Measurements from ENCODE around the gene HDGFL1. TPM values are rescaled to one million over a fixed set of nuclear protein-coding genes. Genes with fewer than 3 reads are reported as not detected.

Gene HDGFL1
- not detected for total RNA-seq (2021; fragmentation: NEBNext Ultra II Directional; extraction: Animal tissue kit (Norgen Biotek cat#: 25700))
- long read RNA-seq, result 0 reads

DNA sequence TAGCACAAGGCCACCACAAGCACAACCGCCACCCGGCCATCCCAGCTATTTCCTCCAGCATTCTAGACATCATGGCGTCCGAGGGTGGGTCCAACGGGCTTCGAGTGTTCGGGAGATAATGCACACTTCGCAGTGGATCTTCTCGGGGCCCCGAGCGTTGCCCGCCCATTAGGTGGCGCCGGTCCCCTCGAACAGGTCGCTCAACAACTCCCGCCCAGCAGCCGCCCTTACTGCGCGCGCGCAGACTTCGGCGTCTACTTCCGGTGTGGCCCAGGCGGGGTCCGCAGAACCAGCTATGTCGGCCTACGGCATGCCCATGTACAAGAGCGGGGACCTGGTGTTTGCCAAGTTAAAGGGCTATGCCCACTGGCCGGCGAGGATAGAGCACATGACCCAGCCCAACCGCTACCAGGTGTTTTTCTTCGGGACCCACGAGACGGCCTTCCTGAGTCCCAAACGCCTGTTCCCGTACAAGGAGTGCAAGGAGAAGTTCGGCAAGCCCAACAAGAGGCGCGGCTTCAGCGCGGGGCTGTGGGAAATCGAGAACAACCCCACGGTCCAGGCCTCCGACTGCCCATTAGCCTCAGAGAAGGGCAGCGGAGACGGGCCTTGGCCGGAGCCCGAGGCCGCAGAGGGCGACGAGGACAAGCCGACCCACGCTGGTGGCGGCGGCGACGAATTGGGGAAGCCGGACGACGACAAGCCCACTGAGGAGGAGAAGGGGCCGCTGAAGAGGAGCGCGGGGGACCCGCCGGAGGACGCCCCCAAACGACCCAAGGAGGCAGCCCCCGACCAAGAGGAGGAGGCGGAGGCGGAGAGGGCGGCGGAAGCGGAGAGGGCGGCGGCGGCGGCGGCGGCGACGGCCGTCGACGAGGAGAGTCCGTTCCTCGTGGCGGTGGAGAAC lies at the start of gene HDGFL1:
Gene HDGFL1 (plus strand): TSS at position 286 of the 904 bp plus-strand sequence. CDS start 10 bp downstream, at position 296.
- Mint-ChIP-seq H3K4me3 (no peak within 1 kb of the TSS), H3K9me3 (peaks cover 23% of the 10 kb centered on the region), H3K27ac (no peak within 1 kb of the TSS), H3K4me1 (ENCODE audit: low read depth) (no peaks in the 10 kb centered on the region), H3K36me3 (ENCODE audit: low read depth) (no peaks in the 10 kb centered on the region), H3K27me3 (ENCODE audit: insufficient read depth) (no peaks in the 10 kb centered on the region)
- TF ChIP-seq, protein P1, sequence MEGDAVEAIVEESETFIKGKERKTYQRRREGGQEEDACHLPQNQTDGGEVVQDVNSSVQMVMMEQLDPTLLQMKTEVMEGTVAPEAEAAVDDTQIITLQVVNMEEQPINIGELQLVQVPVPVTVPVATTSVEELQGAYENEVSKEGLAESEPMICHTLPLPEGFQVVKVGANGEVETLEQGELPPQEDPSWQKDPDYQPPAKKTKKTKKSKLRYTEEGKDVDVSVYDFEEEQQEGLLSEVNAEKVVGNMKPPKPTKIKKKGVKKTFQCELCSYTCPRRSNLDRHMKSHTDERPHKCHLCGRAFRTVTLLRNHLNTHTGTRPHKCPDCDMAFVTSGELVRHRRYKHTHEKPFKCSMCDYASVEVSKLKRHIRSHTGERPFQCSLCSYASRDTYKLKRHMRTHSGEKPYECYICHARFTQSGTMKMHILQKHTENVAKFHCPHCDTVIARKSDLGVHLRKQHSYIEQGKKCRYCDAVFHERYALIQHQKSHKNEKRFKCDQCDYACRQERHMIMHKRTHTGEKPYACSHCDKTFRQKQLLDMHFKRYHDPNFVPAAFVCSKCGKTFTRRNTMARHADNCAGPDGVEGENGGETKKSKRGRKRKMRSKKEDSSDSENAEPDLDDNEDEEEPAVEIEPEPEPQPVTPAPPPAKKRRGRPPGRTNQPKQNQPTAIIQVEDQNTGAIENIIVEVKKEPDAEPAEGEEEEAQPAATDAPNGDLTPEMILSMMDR (IDR thresholded peaks at IDR 0.05), result no peak
- no peak for DNase-seq

DNA sequence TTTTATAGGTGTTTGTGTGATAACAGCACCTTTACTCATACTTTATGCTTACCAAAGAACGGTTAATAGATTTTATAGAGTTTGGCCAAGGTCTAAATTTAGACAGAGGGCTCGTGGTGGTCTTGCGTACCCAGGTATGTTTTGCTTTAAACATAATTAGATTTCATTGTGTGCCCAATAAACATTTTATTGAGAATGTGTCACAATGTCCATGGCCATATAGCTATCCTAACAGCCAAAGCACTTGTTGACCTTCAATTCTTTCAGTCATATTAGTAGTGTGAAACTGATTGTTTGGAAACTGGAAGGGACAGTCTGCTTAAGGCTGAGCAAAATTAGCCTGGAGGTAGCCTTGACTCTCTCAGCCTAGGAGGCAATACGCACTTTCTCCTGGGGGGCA lies 48.3 kb upstream of the HDGFL1 start:
- H3K4me1 Mint-ChIP-seq (ENCODE audit: low read depth), result no peaks in the 10 kb centered on the region

DNA sequence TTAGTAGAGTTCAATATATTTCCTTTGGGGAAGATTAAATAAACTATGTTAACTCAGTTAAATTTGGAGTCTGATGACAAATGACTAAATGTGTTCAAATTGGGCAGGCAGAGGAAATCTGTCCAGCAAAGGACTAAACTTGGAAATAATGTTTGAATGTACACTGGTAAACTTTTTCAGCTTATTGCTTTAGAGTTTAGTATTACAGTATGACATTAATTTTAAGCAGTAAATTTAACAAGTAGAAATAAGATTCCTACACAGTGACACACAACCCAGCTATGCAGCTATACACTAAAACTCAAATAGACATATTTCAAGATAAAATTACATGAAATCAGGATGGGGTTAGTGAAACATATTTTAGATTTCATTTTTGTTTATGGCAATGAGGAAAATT lies 42.6 kb upstream of the HDGFL1 start:
- H3K4me1 Mint-ChIP-seq (ENCODE audit: low read depth), result no peaks in the 10 kb centered on the region
- no peak for DNase-seq
- H3K9me3 Mint-ChIP-seq, result peaks cover 27% of the 10 kb centered on the region
- no peak overlapping the region for H3K27ac Mint-ChIP-seq
- TF ChIP-seq, protein P1 (IDR thresholded peaks at IDR 0.05), result no peak
- H3K27me3 Mint-ChIP-seq (ENCODE audit: insufficient read depth), result no peaks in the 10 kb centered on the region
- no peak overlapping the region for H3K4me3 Mint-ChIP-seq
- no peaks in the 10 kb centered on the region for H3K36me3 Mint-ChIP-seq (ENCODE audit: low read depth)

More for the DNA sequence above, 48.3 kb upstream of the HDGFL1 start:
- Mint-ChIP-seq H3K36me3 (ENCODE audit: low read depth) (no peaks in the 10 kb centered on the region), H3K9me3 (peaks cover 42% of the 10 kb centered on the region), H3K27me3 (ENCODE audit: insufficient read depth) (no peaks in the 10 kb centered on the region; the same call in 1 of the 2 replicates), H3K27ac (no peak overlapping the region), H3K4me3 (no peak overlapping the region)
- no peak for DNase-seq
- TF ChIP-seq, protein P1 (IDR thresholded peaks at IDR 0.05), result no peak

DNA sequence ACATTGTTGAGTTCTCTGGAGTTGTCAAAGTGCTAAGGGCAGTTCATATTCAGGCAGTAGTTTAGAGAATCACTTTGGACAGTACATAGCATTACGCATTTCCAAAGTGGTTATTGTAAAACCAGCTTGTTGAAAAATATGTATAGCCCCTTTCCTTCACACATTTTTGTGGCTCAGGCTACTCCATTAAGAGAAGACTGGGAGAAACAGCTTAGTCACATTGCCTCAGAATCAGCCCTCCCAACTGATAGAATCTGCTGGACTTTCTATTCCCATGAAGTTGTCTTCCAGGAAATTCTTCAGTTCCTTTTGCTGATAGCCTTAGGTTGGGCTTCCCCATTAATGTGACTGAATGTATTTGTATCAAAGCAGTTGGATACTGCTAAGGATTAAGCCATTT lies 39.5 kb upstream of the HDGFL1 start:
- Mint-ChIP-seq H3K9me3 (peaks cover 10% of the 10 kb centered on the region; the same call in 1 of the 2 replicates), H3K27me3 (ENCODE audit: insufficient read depth) (no peaks in the 10 kb centered on the region), H3K4me1 (ENCODE audit: low read depth) (no peaks in the 10 kb centered on the region), H3K4me3 (no peak overlapping the region), H3K36me3 (ENCODE audit: low read depth) (no peaks in the 10 kb centered on the region), H3K27ac (no peak overlapping the region)
- TF ChIP-seq, protein P1 (IDR thresholded peaks at IDR 0.05), result no peak
- no peak for DNase-seq

DNA sequence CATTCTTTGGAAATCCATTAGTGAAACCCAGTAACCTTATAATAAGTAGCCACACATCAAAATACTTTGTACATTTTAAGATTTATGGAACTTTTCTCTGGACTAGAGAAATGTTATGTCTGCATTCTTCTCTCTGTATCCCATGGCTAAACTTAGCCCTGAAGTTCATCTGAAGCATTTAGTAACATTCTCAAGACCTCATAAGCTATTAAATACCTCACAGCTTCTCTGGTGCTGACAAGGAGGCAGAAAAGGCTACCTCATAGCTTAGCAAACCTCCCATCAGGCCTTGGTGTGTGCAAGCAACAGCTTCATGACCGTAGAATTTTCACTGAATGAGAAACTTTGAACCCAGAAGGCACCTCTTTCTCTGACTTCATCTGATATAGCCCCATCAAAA lies 38.9 kb upstream of the HDGFL1 start:
- peaks cover 10% of the 10 kb centered on the region; the same call in 1 of the 2 replicates for H3K9me3 Mint-ChIP-seq
- no peak overlapping the region for H3K27ac Mint-ChIP-seq
- H3K4me1 Mint-ChIP-seq (ENCODE audit: low read depth), result no peaks in the 10 kb centered on the region
- H3K27me3 Mint-ChIP-seq (ENCODE audit: insufficient read depth), result no peaks in the 10 kb centered on the region
- DNase-seq, result no peak
- H3K36me3 Mint-ChIP-seq (ENCODE audit: low read depth), result no peaks in the 10 kb centered on the region
- no peak overlapping the region for H3K4me3 Mint-ChIP-seq
- TF ChIP-seq, protein P1 (IDR thresholded peaks at IDR 0.05), result no peak
